Natural killer cell treated with Interleukin-12 subunit alpha and Interleukin-12 subunit beta and Interleukin-15 and Interleukin-18, amount 100 ng/mL, for 72 hours (primary cell): Measurements from ENCODE around the gene SPIN1. TPM values are rescaled to one million over a fixed set of nuclear protein-coding genes. Genes with fewer than 3 reads are reported as not detected.

Source experiments
- total RNA-seq, 2 donors: library from RNA; stranded (reverse); gene quantifications; one replicate each; pipeline ENCODE4 v1.2.3, GENCODE V29; 2022

SPIN1 gene
- total RNA-seq, 2 donors from 2014 or later, result 18.6 to 27.8 TPM

Other genes with a start within 250 kb of the SPIN1 start
- gene SPATA31C2, start 250.0 kb upstream of the SPIN1 start, total RNA-seq, result not detected
- gene NXNL2, start 146.7 kb downstream of the SPIN1 start, total RNA-seq, result not detected